ENCODE data around the gene BTBD19. TPM values are rescaled to one million over a fixed set of nuclear protein-coding genes. Genes with fewer than 3 reads are reported as not detected.
A peak's percentile ranks its signal among the peaks of the same experiment; 100 is the strongest.
"Not testable (repeated sequence)": the region's sequence is repeated elsewhere in the genome, so short reads cannot be mapped to it uniquely, and the experiment has no call there.

Gene BTBD19
- polyA plus RNA-seq, 3 donors: 12.7 to 25.7 (median 12.7) TPM

GRCh38 chr1:44821240-44821715 lies 13.0 kb downstream of the BTBD19 start:
- DNase-seq (ENCODE audit: extremely low read depth in 1 of 11, low read depth in 9 of 11, low spot score in 4 of 11): no peak

- DNase-seq (ENCODE audit: extremely low read depth in 1 of 11, low read depth in 9 of 11, low spot score in 4 of 11): no peak
These were observed 13.9 kb downstream of the BTBD19 start for GRCh38 chr1:44822131-44822701.

- DNase-seq (ENCODE audit: extremely low read depth in 1 of 11, low read depth in 9 of 11, low spot score in 4 of 11): no peak
These were observed 14.7 kb downstream of the BTBD19 start for GRCh38 chr1:44822981-44823451.

GRCh38 chr1:44824392-44824791 lies 16.1 kb downstream of the BTBD19 start:
- DNase-seq (ENCODE audit: extremely low read depth in 1 of 11, low read depth in 9 of 11, low spot score in 4 of 11): not testable (repeated sequence)

DNA sequence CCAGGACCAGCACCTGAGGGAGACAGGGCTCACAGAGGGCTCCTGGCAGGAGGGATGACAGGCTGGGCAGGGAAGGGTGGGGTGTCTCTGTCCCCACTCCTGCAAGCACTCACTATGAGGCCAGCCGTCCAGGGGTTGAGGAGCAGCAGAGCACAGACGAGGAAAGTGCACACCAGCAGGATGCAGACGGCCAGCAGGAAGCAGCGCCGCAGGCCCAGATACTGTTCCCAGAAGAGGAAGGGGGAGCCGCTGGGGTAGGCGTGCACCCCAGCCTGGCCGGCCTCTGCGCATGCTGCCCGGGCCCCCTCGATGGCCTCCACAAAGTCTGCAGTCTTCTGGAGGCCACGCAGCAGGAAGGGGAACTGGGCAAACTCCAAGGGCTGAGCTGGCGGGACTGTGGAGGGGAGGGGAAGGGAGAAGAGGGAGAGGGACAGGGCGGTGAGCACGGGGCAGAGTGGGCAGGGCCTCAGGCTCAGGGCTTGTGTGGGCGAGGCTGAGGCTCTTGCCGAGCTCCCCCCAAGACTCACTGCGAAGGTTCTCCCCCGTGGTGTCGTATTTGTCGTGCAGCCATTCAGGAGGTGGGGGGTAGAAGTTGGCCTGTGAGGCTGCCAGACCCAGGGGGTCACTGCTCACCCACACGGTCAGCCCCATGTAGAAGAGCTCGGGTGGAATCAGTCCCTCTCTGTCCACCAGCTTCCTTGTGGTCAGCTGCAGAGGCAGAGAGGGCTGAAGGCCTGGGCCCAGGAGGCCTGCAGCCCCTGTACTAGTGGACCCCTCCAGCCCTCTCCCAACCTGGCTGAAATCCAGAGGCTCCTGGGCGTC lies 18.3 kb downstream of the BTBD19 start:
- no peak for DNase-seq (ENCODE audit: extremely low read depth in 1 of 11, low read depth in 9 of 11, low spot score in 4 of 11)

- no peak for DNase-seq (ENCODE audit: extremely low read depth in 1 of 11, low read depth in 9 of 11, low spot score in 4 of 11)
These were observed 19.1 kb downstream of the BTBD19 start for GRCh38 chr1:44827197-44828002.

DNA sequence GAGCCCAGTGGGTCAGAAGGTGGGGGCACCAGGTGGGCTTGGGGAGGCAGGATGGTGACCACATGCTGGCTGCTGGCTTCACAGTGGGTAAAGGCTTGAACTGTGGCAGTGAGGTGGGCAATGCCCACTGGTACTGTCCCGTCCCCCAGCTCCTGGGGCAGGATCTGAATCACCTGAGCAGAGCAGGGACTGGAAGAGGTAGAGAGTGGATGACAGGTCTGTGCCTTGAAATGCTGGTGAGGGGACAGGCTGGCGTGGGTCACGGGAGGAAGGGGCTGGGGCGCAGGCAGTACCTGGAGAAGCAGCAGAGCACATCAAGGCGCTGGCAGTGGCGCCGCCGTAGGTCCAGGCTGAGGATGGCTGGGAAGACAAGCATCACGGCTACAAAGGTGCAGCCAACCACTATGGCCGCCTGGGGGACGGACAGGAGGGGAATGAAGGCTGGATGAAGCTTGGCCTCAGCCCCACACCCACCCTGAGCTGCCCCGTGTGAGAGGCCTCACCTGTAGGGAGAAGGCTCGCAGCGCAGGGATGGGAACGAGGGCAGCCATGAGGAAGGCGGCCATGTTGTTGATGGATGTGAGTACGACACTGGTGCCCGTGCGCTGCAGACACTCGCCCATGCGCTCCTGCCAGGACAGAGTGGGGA lies 19.8 kb downstream of the BTBD19 start:
- DNase-seq (ENCODE audit: extremely low read depth in 1 of 11, low read depth in 9 of 11, low spot score in 4 of 11): no peak

- DNase-seq (ENCODE audit: extremely low read depth in 1 of 11, low read depth in 9 of 11, low spot score in 4 of 11): no peak
These were observed 20.6 kb downstream of the BTBD19 start for GRCh38 chr1:44828841-44829440.

GRCh38 chr1:44829506-44830384 lies 21.4 kb downstream of the BTBD19 start:
- no peak for DNase-seq (ENCODE audit: extremely low read depth in 1 of 11, low read depth in 9 of 11, low spot score in 4 of 11)

DNA sequence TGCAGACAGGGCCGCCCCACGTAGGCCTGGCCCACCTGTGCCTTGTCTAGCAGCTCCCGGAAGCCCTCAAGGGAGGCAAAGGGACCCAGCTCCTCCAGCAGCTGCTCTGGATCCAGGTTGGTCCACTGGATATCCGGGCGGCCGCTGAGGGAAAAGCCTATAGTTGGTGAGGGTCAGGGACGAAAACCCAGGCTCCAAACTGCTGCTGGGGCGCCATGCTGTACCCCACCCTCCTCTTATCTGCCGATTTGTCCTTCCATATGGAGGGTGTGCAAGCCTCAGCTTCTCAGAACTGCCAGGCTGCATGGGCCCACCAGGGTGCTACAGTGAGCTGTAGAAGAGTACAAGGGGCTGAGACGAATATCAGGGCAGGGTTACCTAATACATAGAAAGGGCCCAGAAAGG lies 22.6 kb downstream of the BTBD19 start:
- no peak for DNase-seq (ENCODE audit: extremely low read depth in 1 of 11, low read depth in 9 of 11, low spot score in 4 of 11)

DNA sequence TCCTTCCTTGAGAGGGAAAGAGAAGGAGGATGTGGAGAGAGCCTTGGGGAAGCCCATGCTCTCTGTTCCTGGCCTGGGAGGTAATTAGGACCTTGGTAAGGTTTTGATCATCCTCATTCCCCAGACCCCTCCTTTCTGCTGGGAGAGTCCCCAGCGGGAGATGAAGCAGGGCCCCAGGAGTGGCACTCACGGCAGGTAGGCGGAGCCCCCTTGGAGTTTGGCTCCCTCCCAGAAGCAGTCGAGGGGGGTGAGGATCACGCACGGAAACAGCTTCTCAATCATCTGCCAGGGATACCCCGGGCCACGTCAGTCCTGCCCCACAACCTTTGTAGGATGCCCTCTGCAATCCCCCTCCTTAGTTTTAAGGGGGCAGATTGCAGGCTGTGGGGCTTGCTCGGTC lies 23.2 kb downstream of the BTBD19 start:
- no peak for DNase-seq (ENCODE audit: extremely low read depth in 1 of 11, low read depth in 9 of 11, low spot score in 4 of 11)

DNA sequence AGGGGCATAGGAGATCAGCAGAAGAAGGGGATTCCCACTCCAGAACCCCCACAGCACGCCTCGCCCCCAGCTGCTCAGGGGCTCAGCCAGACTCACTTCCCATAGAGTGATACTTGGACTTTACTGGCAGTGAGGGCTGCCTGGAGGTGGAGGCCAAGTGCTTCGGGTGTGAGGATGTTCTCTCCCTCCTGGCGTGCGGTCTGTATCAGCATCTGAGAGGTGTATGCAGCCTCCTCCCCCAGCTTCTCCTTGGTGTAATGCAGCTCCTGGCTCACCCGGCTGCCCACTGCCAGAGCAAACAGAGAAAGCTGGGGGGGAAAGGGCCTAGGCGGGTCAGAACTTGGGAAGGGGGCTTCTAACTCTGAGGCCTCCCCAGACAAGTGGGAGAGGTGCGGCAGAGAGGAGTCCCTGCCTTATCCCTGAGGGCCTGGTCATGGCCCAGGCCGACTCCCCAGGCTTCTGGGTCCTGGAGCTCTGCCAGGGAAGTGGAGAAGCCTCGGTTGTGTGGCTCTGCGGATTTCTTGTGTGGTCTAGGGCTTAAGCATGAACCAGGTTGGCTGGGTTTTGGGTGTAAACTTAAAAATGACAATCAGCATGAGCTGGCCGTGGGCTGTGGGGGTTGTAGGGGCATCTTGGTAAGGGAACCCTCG lies 23.9 kb downstream of the BTBD19 start:
- DNase-seq (ENCODE audit: extremely low read depth in 1 of 11, low read depth in 9 of 11, low spot score in 4 of 11): no peak

- DNase-seq (ENCODE audit: extremely low read depth in 1 of 11, low read depth in 9 of 11, low spot score in 4 of 11): no peak
These were observed 26.0 kb downstream of the BTBD19 start for GRCh38 chr1:44834328-44834727.

DNA sequence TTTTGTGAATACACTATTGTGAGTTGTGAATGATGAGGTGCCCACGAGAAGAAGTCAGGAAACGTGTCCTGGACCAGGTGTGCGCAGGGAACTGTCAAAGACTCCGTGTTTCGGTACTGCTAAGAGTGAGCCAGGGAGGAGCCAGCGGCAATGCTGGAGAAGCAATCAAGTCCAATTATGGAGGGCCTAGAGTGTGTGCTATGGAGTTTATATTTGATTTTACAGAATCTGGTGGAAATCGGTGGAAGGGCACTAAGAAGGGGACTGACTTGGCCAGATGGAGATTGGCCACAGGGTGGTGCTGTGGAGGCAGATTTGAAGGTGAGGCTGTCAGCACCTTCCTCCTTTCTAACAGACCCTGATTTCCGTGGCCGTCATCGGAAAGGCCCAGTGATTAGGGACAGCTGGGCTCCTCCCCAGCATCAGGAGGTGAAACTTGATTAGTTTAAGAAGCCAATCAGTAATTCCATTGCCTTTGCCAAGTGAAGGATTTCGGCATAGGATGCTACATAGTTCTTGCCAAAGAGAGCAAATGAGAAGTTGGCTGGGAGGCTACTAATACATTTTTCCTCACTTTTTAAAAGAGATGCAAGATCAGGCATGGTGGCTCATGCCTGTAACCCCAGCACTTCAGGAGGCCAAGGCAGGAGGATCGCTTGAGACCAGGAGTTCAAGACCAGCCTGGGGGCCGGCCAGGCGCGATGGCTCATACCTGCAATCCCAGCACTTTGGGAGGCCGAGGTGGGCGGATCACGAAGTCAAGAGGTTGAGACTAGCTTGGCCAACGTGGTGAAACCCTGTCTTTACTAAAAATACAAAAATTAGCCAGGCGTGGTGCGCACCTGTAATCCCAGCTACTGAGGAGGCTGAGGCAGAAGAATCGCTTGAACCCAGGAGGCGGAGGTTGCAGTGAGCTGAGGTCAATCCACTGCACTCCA lies 27.7 kb downstream of the BTBD19 start:
- DNase-seq (ENCODE audit: extremely low read depth in 1 of 11, low read depth in 9 of 11, low spot score in 4 of 11): peak in 9 of 11 donors; percentile 50 to 81 (median 73)

GRCh38 chr1:44838294-44838693 lies 30.0 kb downstream of the BTBD19 start:
- DNase-seq (ENCODE audit: extremely low read depth in 1 of 11, low read depth in 9 of 11, low spot score in 4 of 11): not testable (repeated sequence)

- no peak for DNase-seq (ENCODE audit: extremely low read depth in 1 of 11, low read depth in 9 of 11, low spot score in 4 of 11)
These were observed 31.3 kb downstream of the BTBD19 start for GRCh38 chr1:44839576-44839975.
